VCaP (cell line): Measurements from ENCODE around the gene SCEL.

ENCODE experiments used
- H3K27ac ChIP-seq: fragments of 450-650 bp; 2 replicates; pipeline ENCODE4 v1.5.1; 2017
- CTCF ChIP-seq: fragments of 450-650 bp; conservative IDR thresholded peaks from 2 replicates; pipeline ENCODE4 v1.5.1; 2017; ENCODE audit warnings: mild to moderate bottlenecking, moderate library complexity

Gene SCEL

GRCh38 chr13:77535448-77535847 is at the start of gene SCEL:
TSS of gene SCEL (plus strand) at chr13:77535706. CDS start at chr13:77555876, 20,170 bp downstream.
- no peak for TF ChIP-seq CTCF
- H3K27ac ChIP-seq = no peak within 1 kb of the TSS

- H3K27ac ChIP-seq = no peak overlapping the region
- no peak for TF ChIP-seq CTCF
Measured at GRCh38 chr13:77489566-77490337, 45.8 kb upstream of the SCEL start.

GRCh38 chr13:77492982-77493381 is 42.5 kb upstream of the SCEL start:
- peak; percentile 85 for TF ChIP-seq CTCF

GRCh38 chr13:77494226-77494625 is 41.3 kb upstream of the SCEL start:
- TF ChIP-seq CTCF = no peak
- no peak overlapping the region for H3K27ac ChIP-seq

More at GRCh38 chr13:77492982-77493381, 42.5 kb upstream of the SCEL start:
- H3K27ac ChIP-seq = no peak overlapping the region

- no peak overlapping the region for H3K27ac ChIP-seq
- no peak for TF ChIP-seq CTCF
Measured at GRCh38 chr13:77497350-77497749, 38.2 kb upstream of the SCEL start.

GRCh38 chr13:77497835-77498234 is 37.7 kb upstream of the SCEL start:
- TF ChIP-seq CTCF = no peak
- H3K27ac ChIP-seq = no peak overlapping the region

- no peak for TF ChIP-seq CTCF
- no peak overlapping the region for H3K27ac ChIP-seq
Measured at GRCh38 chr13:77502104-77502720, 33.3 kb upstream of the SCEL start.
